Measurements from ENCODE around the gene CLCN2.

CLCN2 gene

DNA sequence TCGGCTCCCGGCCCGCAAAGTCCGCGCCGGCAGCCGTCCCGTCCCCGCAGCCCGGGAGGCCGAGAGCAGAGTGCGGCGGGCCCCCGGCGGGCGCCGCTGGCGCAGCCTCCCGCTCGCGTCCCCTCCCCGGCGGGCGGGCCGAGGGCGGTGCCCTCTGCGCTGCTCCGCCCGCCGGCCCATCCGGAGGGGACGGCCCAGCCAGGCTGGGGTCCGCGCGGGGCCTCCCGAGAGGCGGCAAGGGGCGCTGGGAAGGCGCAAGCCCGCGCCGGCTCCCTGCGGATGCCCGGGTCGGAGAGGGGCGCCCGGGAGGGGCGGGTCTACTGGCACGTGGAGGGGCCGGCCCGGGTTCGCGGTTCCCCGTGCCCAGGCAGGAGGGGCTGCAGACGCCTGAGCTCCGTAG is at the start of gene CLCN2, which contains the start of gene POLR2H:
TSS of gene CLCN2 (minus strand) at position 74 of the 400 bp plus-strand sequence. CDS start 126 bp downstream, outside the sequence.
TSS of gene POLR2H (plus strand) at position 179 of the 400 bp plus-strand sequence. CDS start 1,783 bp downstream, outside the sequence.
- DNase-seq, result no peak

DNA sequence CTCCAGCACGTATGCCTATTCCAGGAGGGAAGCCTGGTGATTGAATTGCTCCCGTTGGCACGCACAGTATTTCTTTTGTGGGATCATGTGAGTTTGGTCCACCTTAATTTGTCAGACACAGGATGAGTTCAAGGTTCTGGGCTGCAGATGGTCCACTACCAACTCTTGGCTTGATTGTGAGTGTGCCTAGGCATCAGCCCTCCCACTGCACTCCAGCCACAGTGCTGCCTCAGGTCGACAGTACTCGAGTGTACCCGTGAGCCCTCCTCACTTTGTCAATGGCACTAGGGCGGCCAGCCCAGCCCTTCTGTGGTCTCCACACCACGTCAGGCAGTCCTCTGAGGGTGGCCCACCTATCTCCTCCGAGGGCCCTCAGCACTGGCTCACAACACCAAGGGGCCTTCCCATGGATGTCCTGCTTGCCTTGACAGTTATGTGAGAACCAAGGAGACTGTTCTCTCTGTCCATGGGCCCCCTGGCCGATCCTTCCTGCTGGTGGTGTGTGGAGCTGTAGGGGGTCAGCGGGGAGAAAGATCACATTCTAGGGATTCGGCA is 48.6 kb upstream of the CLCN2 start:
- DNase-seq, result no peak

GRCh38 chr3:184409331-184409926 is 48.0 kb upstream of the CLCN2 start:
- DNase-seq, result no peak

DNA sequence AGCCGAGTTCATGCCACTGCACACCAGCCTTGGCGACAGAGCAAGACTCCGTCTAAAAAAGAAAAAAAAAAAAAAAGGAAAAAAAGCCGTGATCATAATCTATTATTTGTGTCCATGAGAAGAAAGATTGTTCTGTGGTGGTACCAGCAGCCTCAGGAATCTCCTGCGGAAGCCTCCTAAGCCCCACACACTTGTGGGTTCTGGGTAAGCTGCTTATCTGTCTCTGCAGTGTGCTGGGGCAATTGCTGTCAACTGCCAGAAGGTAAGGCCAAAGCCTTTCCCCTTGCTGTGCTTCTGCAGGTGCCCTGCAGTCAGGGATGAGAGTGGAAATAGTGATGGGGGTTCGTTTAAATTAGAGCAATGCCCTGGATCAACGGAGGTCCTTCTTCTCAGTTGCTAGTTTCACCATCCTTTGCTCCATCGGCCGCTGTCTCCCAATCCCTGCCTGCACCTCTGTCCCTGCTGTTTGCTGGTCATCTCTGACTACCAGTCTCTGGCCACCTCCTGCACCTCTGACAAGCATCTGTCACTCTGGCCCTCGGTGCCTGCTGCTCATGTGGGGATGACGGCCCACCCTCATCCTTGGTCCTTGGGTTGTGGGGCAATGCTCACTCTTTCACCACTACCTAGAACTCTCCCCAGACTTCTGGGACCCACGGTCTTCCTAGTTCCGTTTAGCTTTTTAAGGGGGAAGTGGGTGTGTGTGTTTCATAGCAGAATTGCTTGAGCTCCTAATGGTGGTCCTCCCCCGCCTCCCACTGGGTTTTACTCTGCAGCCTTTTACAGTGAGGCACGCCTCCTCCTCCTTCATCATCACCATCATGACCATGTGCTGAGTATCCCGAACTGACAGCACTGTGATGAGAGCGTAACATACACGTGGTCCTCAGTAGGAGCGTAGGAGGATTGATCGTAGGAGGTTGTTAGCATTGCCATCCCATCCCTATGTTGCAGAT is 43.9 kb upstream of the CLCN2 start:
- DNase-seq, result no peak

DNA sequence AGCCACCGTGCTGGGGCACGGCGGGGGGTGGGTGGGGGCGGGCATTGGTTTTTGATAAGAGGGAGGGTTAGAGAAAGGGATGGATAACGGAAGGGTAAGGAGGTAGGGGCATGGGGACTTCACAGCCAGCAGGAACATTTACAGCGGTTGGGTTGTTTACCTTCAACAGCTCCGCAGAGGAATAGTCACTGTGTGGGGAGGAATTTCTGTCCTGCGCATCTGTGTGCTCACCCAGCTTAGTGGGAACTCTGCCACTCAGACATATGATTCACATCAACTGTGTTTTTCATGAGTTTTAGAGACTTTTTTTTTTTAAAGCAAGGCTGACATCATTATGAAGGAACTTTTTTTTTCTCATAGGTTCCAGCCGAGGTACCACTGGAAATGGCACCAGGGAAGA is 38.0 kb upstream of the CLCN2 start:
- no peak for DNase-seq

DNA sequence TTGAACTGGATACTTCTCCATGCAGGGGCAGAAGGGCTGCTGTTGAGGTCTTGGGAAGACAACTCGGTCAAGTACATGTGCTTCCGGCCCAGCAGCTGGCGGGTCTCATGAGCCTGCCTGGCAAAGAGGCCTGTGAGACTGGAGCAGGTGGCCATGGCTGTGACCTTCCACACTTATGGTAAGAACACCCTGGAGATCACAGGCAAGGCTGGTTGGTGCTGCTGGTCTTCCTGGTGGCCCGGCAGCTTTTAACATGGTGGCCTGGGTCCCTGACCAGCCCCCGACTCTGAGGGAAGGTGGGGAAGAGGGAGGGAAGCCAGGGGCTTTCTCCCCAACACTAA is 33.9 kb upstream of the CLCN2 start:
- DNase-seq, result no peak

DNA sequence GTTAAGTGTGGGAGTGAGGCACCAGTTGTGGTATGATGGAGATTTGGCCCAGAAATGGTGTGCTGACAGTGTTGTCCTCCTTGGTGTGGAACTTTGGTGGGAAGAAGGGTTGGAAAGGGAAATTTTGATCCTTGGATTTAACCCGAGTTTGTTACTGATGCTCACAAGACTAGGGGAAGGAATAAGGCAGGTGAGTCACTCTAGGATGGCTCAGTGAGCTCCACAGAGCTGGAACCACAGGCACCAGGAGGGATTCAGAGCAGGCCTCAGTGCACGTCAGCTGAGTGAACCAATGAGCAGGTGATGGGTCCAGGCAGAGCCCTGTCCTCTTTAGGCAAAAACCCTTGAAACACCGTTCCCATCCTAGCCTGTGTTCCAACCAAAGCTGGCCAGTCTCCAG is 29.9 kb upstream of the CLCN2 start:
- DNase-seq, result no peak

DNA sequence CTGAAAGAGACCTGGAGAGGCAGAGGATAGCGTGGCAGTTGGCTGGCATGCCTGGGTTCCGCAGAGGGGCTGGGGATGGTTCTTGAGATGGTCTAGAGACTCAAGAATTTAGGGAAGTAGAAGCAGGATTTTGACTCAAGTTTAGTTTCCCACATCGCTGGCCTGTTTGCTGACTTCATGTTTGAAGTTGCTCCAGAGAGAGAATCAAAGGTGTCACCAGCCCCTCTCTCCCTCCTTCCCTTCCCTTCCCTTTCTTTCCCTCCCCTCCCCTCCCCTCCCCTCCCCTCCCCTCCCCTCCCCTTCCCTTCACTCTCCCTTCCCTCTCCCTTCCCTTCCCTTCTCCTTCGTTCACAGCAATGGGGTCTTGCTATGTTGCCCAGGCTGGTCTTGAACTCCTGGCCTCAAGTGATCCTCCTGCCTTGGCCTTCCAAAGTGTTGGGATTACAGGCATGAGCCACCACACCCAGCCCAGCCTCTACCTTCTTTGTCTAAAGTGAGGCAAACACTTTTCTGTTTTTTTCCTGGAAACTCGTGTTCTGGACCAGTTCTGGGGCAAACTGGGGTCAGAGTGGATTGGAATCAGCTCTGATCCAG is 28.6 kb upstream of the CLCN2 start:
- DNase-seq, result no peak

DNA sequence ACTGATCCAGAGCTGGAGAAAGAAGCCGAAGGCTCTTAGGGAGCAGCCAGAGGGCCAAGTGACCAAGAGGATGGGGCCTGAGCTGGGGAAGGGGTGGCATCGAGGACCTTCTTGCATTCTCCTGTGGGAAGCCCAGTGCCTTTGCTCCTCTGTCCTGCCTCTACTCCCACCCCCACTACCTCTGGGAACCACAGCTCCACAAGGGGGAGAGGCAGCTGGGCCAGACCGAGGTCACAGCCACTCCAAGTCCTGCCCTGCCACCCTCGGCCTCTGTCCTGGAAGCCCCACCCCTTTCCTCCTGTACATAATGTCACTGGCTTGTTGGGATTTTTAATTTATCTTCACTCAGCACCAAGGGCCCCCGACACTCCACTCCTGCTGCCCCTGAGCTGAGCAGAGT is 28.0 kb upstream of the CLCN2 start:
- DNase-seq, result no peak

GRCh38 chr3:184388936-184389230 is 27.5 kb upstream of the CLCN2 start:
- DNase-seq, result no peak

- no peak for DNase-seq
Measured at GRCh38 chr3:184388164-184388935, 26.9 kb upstream of the CLCN2 start.

DNA sequence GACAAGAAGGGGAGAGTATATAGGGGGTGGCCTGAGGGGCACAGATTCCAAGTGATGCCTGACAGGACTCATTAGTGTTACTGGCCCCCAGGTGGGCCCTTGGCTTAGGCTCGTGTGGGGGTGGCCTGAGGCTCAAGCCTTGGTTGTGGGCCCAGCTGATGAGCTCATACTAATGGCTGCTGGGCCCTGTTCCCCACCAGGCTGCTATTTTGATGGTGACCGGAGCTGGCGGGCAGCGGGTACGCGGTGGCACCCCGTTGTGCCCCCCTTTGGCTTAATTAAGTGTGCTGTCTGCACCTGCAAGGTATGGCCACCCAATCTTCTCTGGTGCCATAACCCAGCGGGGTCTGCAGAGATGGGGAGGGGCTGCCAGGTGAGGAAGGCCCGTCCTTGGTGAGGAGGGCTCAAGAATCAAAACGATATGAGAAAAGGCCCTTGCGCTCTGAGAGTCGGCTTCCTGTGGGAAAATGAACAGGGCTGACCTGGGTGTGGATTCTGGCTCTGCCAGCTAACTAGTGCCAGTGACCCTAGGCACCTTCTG is 25.8 kb upstream of the CLCN2 start:
- no peak for DNase-seq

GRCh38 chr3:184386047-184386806 is 24.8 kb upstream of the CLCN2 start:
- no peak for DNase-seq

GRCh38 chr3:184384856-184385422 is 23.5 kb upstream of the CLCN2 start:
- no peak for DNase-seq

DNA sequence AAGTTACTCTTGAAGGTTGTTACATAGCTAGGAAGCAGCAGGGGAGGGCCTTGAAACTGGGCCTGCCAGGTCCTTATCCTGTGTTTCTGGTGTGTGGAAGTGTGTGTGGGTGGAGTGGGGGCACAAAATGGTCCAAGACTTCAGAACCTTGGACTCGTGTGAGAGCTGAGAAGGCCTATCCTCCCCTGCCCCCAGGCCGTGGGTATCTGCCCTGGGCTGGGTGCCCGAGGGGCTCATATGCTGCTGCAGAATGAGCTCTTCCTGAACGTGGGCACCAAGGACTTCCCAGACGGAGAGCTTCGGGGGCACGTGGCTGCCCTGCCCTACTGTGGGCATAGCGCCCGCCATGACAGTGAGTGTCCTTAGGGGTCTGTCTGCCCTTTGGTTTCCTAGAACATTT is 22.9 kb upstream of the CLCN2 start:
- no peak for DNase-seq

GRCh38 chr3:184383033-184383740 is 21.8 kb upstream of the CLCN2 start:
- no peak for DNase-seq

GRCh38 chr3:184382326-184383032 is 21.1 kb upstream of the CLCN2 start:
- no peak for DNase-seq

- no peak for DNase-seq
Measured at GRCh38 chr3:184381261-184382224, 20.1 kb upstream of the CLCN2 start.
